ENCODE data around the gene TMTC2. TPM values are rescaled to one million over a fixed set of nuclear protein-coding genes. Genes with fewer than 3 reads are reported as not detected.

TMTC2 gene
- polyA plus RNA-seq, 1 experiment = 5.6 TPM

DNA sequence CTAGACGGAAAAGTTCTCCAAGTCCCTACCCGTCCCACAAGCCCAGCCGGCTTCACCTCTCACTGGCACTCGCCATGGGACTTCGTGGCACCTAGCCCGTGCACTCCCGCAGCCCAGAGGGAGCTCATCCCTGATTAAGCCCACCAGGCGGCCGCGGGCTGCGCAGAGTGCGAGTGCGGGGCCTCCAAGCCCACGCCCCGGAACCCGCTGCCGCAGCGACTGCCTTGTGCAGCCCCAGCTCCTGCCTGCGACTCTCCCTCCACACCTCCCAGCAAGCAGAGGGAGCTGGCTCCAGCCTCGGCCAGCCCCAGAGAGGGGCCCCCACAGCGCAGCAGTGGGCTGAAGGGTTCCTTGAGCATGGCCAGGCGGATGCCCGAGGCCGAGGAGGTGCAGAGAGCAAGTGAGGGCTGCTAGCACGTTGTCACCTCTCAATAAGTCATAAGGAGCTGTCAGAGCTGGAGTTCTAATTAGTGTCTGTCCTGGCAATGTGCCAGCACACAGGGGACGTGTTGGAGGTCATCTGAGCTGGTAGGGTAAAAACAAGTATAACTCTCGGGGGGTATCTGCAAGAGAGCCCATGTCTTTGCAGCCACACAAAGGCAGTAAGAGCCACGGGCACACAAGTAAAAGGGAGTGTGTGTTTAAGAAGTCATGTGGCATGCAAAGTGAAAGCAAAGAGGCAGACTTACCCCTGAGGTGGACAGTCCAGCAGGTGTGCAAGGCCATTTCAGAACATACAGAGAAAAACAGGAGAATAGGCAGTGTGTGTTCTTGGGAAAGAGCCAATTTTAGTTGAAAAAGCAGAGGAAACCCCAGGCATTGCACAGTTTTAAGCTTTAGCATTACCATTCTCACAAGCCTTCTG is 27.1 kb upstream of the TMTC2 start:
- H3K4me3 ChIP-seq (ENCODE audit: low read depth, low read length) = no peak overlapping the region
- POLR2A ChIA-PET = no interaction called here
- no peak for DNase-seq (ENCODE audit: low read depth)
- CTCF ChIA-PET = interaction anchor here (1.3 kb wide), 1 partner anchor 10 kb away, joined by 3 read pairs; no protein-coding TSS in a partner anchor
- no peaks in the 10 kb centered on the region for H3K27me3 ChIP-seq (ENCODE audit: control insufficient read depth, insufficient read depth, low read length)
- no peaks in the 10 kb centered on the region for H3K36me3 ChIP-seq (ENCODE audit: control insufficient read depth, insufficient read depth, low read length)
- TF ChIP-seq, protein P1, sequence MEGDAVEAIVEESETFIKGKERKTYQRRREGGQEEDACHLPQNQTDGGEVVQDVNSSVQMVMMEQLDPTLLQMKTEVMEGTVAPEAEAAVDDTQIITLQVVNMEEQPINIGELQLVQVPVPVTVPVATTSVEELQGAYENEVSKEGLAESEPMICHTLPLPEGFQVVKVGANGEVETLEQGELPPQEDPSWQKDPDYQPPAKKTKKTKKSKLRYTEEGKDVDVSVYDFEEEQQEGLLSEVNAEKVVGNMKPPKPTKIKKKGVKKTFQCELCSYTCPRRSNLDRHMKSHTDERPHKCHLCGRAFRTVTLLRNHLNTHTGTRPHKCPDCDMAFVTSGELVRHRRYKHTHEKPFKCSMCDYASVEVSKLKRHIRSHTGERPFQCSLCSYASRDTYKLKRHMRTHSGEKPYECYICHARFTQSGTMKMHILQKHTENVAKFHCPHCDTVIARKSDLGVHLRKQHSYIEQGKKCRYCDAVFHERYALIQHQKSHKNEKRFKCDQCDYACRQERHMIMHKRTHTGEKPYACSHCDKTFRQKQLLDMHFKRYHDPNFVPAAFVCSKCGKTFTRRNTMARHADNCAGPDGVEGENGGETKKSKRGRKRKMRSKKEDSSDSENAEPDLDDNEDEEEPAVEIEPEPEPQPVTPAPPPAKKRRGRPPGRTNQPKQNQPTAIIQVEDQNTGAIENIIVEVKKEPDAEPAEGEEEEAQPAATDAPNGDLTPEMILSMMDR (IDR thresholded peaks at IDR 0.05; ENCODE audit: insufficient read depth, low read depth, low read length) = no peak

DNA sequence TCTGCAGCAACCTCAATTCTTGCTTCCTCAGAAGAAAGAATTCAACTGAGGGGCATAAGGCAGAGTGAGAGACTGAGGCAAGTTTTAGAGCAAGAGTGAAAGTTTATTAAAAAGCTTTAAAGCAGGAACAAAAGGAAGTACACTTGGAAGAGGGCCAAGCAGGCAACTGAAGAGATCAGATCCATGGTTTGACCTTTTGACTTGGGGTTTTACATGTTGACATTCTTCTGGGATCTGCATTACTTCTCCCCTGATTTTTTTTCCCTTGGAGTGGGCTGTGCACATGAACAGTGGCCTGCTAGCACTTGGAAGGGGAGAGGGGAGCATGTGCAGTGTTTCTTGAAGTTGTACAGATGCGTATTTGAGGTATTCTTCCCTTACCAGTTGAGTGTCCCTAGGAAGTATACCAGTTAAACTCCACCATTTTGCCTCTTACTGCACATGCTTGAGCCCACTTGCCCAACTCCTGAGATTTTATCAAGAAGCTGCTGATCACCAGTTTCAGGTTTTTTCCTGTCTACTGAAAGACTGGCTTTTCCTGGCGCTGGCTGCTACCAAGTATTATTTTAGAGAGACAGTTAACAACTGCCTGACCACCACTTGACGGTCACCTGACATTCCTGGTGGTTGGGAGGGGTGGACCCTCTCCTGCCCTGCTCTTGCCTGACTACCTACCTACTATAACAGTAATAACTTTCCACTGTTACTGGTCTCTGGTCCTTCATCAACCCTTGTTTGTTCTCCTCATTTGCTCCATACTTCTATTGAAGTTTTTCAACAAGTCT is 26.0 kb upstream of the TMTC2 start:
- TF ChIP-seq, protein P1 (IDR thresholded peaks at IDR 0.05; ENCODE audit: insufficient read depth, low read depth, low read length) = no peak
- no peaks in the 10 kb centered on the region for H3K36me3 ChIP-seq (ENCODE audit: control insufficient read depth, insufficient read depth, low read length)
- CTCF ChIA-PET = no interaction called here
- POLR2A ChIA-PET = no interaction called here
- H3K27me3 ChIP-seq (ENCODE audit: control insufficient read depth, insufficient read depth, low read length) = no peaks in the 10 kb centered on the region
- DNase-seq (ENCODE audit: low read depth) = no peak
- H3K4me3 ChIP-seq (ENCODE audit: low read depth, low read length) = no peak overlapping the region

DNA sequence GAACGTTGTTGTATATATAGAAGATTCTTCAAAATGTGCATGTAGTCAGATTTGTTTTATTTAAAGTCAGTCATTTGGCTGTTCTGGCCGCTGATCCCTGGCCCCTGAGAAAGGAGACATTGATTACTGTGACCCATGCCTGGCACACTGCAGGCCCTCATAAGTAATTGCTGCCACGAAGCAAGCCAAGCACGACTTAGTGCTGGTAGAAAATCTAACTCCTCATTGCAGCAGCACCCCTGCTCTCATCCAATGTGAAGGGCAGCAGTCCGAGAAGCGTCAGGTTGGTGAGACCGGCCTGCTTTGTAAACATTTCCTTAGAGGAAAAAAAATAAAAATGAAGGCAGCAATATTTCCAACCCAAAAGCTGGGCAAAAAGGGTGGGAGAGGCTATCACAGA is 22.8 kb upstream of the TMTC2 start:
- CTCF ChIA-PET = no interaction called here
- H3K4me3 ChIP-seq (ENCODE audit: low read depth, low read length) = no peak overlapping the region
- no peaks in the 10 kb centered on the region for H3K27me3 ChIP-seq (ENCODE audit: control insufficient read depth, insufficient read depth, low read length)
- POLR2A ChIA-PET = no interaction called here
- TF ChIP-seq, protein P1 (IDR thresholded peaks at IDR 0.05; ENCODE audit: insufficient read depth, low read depth, low read length) = no peak
- DNase-seq (ENCODE audit: low read depth) = no peak
- no peaks in the 10 kb centered on the region for H3K36me3 ChIP-seq (ENCODE audit: control insufficient read depth, insufficient read depth, low read length)

DNA sequence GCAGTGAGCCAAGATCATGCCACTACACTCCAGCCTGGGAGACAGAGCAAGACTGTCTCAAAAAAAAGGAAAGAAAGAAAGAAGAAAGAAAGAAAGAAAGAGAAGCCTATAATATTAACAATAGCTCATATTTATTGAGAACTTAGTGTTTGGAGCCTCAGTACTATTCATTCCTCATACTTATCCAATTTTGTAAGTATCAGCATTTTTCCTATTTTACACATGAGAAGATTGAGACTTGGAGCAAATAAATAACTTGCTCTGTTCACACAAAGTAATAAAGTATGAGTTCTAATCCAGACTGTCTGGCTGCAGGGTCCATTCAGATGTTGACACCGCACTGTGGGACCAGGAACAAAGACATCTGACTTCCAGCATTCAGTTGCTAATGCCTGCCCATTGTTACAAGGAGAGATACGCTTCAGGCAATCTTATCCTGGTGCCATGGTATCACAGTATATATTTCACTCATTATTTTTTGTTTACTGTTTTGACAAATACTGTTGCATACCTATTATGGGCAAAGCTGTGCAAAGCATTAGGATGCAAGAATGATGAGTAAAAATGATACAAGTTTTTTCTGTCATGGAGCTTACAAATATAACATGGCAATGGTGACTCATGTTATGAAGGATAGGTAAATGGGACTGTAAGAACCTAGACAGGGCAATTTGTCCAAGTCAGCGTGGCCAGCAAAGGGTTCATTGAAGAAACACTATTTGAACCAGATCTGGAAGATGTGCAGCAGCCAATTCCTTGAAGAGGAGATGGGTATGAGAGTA is 21.4 kb upstream of the TMTC2 start:
- DNase-seq (ENCODE audit: low read depth) = no peak
- no peaks in the 10 kb centered on the region for H3K36me3 ChIP-seq (ENCODE audit: control insufficient read depth, insufficient read depth, low read length)
- H3K4me3 ChIP-seq (ENCODE audit: low read depth, low read length) = no peak overlapping the region
- ChIA-PET CTCF (interaction anchor here (0.9 kb wide), 1 partner anchor 17 kb away, joined by 4 read pairs; no protein-coding TSS in a partner anchor), POLR2A (no interaction called here)
- TF ChIP-seq, protein P1 (IDR thresholded peaks at IDR 0.05; ENCODE audit: insufficient read depth, low read depth, low read length) = no peak
- no peaks in the 10 kb centered on the region for H3K27me3 ChIP-seq (ENCODE audit: control insufficient read depth, insufficient read depth, low read length)

DNA sequence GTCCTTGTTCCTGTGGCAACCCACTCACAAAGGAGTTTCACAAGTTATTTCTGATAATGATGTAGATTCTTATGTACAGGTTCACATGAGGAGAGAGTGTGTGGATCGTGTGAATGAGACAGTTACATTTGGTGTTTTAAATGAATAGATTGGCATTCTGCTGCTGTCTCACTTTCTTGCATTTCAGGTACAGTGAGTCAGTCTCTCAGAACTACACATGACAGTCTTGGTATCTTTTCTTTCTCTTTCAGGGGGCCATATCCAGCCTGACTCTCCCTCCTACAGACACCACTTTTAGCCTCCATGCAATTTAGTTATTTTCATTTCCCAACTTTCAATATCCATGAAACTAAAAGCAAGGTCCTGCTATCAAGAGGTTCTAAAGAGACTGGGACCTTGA is 19.9 kb upstream of the TMTC2 start:
- ChIA-PET CTCF (no interaction called here), POLR2A (no interaction called here)
- Histone ChIP-seq H3K4me3 (ENCODE audit: low read depth, low read length) (no peak overlapping the region), H3K27me3 (ENCODE audit: control insufficient read depth, insufficient read depth, low read length) (no peaks in the 10 kb centered on the region), H3K36me3 (ENCODE audit: control insufficient read depth, insufficient read depth, low read length) (no peaks in the 10 kb centered on the region)
- TF ChIP-seq, protein P1 (IDR thresholded peaks at IDR 0.05; ENCODE audit: insufficient read depth, low read depth, low read length) = no peak
- DNase-seq (ENCODE audit: low read depth) = no peak

All from BJ (cell line).